ENCODE measurements around the gene WDR43.
A peak's percentile ranks its signal among the peaks of the same experiment; 100 is the strongest.

Gene WDR43

GRCh38 chr2:28898048-28898447 is 3.6 kb downstream of the WDR43 start:
- Histone ChIP-seq H3K9me3 (no peaks in the 10 kb centered on the region), H3K4me3 (ENCODE audit: low read depth, low read length) (peak overlapping the region; percentile 99; the same call in 1 of the 2 replicates), H3K36me3 (peaks cover 43% of the 10 kb centered on the region), H3K4me1 (peaks cover 16% of the 10 kb centered on the region), H3K27me3 (peaks cover under 1% of the 10 kb centered on the region; the same call in 1 of the 2 replicates)
- no peak for DNase-seq
- TF ChIP-seq CTCF (IDR thresholded peaks at IDR 0.05; ENCODE audit: low read depth, low read length), result no peak

- no peaks in the 10 kb centered on the region for H3K9me3 ChIP-seq
- H3K4me3 ChIP-seq (ENCODE audit: low read depth, low read length), result no peak overlapping the region
- no peaks in the 10 kb centered on the region for H3K27me3 ChIP-seq
- no peak for DNase-seq
- peaks cover 16% of the 10 kb centered on the region for H3K4me1 ChIP-seq
- peaks cover 58% of the 10 kb centered on the region for H3K36me3 ChIP-seq
- TF ChIP-seq CTCF (IDR thresholded peaks at IDR 0.05; ENCODE audit: low read depth, low read length), result no peak
Observed at GRCh38 chr2:28901202-28901601, 6.7 kb downstream of the WDR43 start.

- no peak for TF ChIP-seq CTCF (IDR thresholded peaks at IDR 0.05; ENCODE audit: low read depth, low read length)
- Histone ChIP-seq H3K9me3 (no peaks in the 10 kb centered on the region), H3K36me3 (peaks cover 59% of the 10 kb centered on the region), H3K4me3 (ENCODE audit: low read depth, low read length) (no peak overlapping the region), H3K4me1 (peaks cover 15% of the 10 kb centered on the region), H3K27me3 (no peaks in the 10 kb centered on the region)
- DNase-seq, result no peak
Observed at GRCh38 chr2:28901841-28902240, 7.4 kb downstream of the WDR43 start.

GRCh38 chr2:28902584-28902983 is 8.1 kb downstream of the WDR43 start:
- H3K36me3 ChIP-seq, result peaks cover 64% of the 10 kb centered on the region
- no peaks in the 10 kb centered on the region for H3K9me3 ChIP-seq
- no peak for TF ChIP-seq CTCF (IDR thresholded peaks at IDR 0.05; ENCODE audit: low read depth, low read length)
- no peaks in the 10 kb centered on the region for H3K27me3 ChIP-seq
- DNase-seq, result no peak
- H3K4me1 ChIP-seq, result peaks cover 8% of the 10 kb centered on the region
- no peak overlapping the region for H3K4me3 ChIP-seq (ENCODE audit: low read depth, low read length)

GRCh38 chr2:28904295-28904694 is 9.8 kb downstream of the WDR43 start:
- Histone ChIP-seq H3K36me3 (peaks cover 82% of the 10 kb centered on the region), H3K9me3 (no peaks in the 10 kb centered on the region), H3K4me1 (no peaks in the 10 kb centered on the region), H3K27me3 (no peaks in the 10 kb centered on the region), H3K4me3 (ENCODE audit: low read depth, low read length) (no peak overlapping the region)
- TF ChIP-seq CTCF (IDR thresholded peaks at IDR 0.05; ENCODE audit: low read depth, low read length), result no peak
- no peak for DNase-seq

GRCh38 chr2:28904802-28905457 is 10.5 kb downstream of the WDR43 start:
- Histone ChIP-seq H3K4me1 (no peaks in the 10 kb centered on the region), H3K9me3 (no peaks in the 10 kb centered on the region), H3K4me3 (ENCODE audit: low read depth, low read length) (no peak overlapping the region), H3K36me3 (peaks cover 88% of the 10 kb centered on the region), H3K27me3 (no peaks in the 10 kb centered on the region)
- TF ChIP-seq CTCF (IDR thresholded peaks at IDR 0.05; ENCODE audit: low read depth, low read length), result no peak
- DNase-seq, result no peak

Measured in BE2C (cell line).